Left lung (tissue), 10 donors: ENCODE results near the gene NOCT. TPM values are rescaled to one million over a fixed set of nuclear protein-coding genes. Genes with fewer than 3 reads are reported as not detected.

Experiments used
- ATAC-seq: fragments of 200-7000 bp; cut with Tn5 transposase; one replicate; pipeline ENCODE4 v1.9.1; 2020; ENCODE audit warnings: moderate library complexity
- DNase-seq, 4 donors: peaks; one replicate each; pipeline ENCODE4 v3.0.0-alpha.2; 2013 to 2020
- H3K27ac ChIP-seq, 2 donors: fragments of 200-600 bp; sonication (generic) in 1 of 2; one replicate each; pipeline versions ENCODE4 v1.5.0 to v1.8.0; 2020 to 2021
- H3K27me3 ChIP-seq, 2 donors: fragments of 200-600 bp; sonication (generic) in 1 of 2; one replicate each; pipeline versions ENCODE4 v1.5.0 to v1.8.0; 2020 to 2021
- H3K36me3 ChIP-seq, 2 donors: fragments of 200-600 bp; sonication (generic) in 1 of 2; one replicate each; pipeline versions ENCODE4 v1.5.0 to v1.8.0; 2020 to 2021
- H3K4me1 ChIP-seq, 2 donors: fragments of 200-600 bp; one replicate each; pipeline ENCODE4 v1.8.0; 2021
- H3K4me3 ChIP-seq, 2 donors: fragments of 200-600 bp; sonication (generic) in 1 of 2; one replicate each; pipeline versions ENCODE4 v1.5.0 to v1.8.0; 2020 to 2021; ENCODE audit warnings: mild to moderate bottlenecking in 1 of 2
- H3K9me3 ChIP-seq, 2 donors: fragments of 200-600 bp; sonication (generic) in 1 of 2; one replicate each; pipeline versions ENCODE4 v1.5.0 to v1.8.0; 2020 to 2021
- CTCF ChIP-seq, 2 donors: fragments of 200-600 bp; sonication (generic) in 1 of 2; IDR thresholded peaks; one replicate each; pipeline versions ENCODE4 v1.5.0 to v1.8.0; 2021; ENCODE audit warnings: antibody characterized with exemption in 2 of 2
- intact Hi-C, 2 donors: fragments of 100-400 bp; cut with DNase I; formaldehyde crosslinking; loops; one replicate each; pipeline versions ENCODE4 v1.11.2 to v1.14.2; 2022
- polyA plus RNA-seq, 6 donors: library from polyadenylated mRNA; unstranded; fragments of 120-200 nt; gene quantifications; one replicate each; pipeline ENCODE4 v1.2.1, GENCODE V29; 2013; ENCODE audit not compliant: insufficient read length in 6 of 6
- total RNA-seq, 2 donors: library from RNA; stranded (reverse); fragmentation: NEBNext Ultra II Directional; extraction: Animal tissue kit (Norgen Biotek cat#: 25700); gene quantifications; one replicate each; pipeline ENCODE4 v1.2.1, GENCODE V29; 2021
- donor health status: DM: no; HTN: yes; CAD: no.
- donor health status: DM: no; HTN: no; CAD: no.

The NOCT gene
- total and polyA plus RNA-seq, 8 donors, result 2.7 to 11.9 (median 3.5) TPM

GRCh38 chr4:138981930-138982390 lies 33.6 kb upstream of the NOCT start:
- Histone ChIP-seq H3K9me3 (no peaks in the 10 kb centered on the region), H3K27ac (peak overlapping the region; percentile 33 to 74), H3K36me3 (no peaks in the 10 kb centered on the region), H3K4me1 (peaks cover 0 to 42% of the 10 kb centered on the region in 2 donors), H3K27me3 (no peaks in the 10 kb centered on the region), H3K4me3 (no peak overlapping the region)
- peak; percentile 94 for ATAC-seq
- TF ChIP-seq CTCF (IDR thresholded peaks at IDR 0.05), result peak; percentile 20 to 31
- peak in 2 of 4 donors; percentile 42 to 80 for DNase-seq
- intact Hi-C loops, result no loop called here

GRCh38 chr4:138982754-138983153 lies 32.8 kb upstream of the NOCT start:
- no peak for TF ChIP-seq CTCF (IDR thresholded peaks at IDR 0.05)
- H3K4me3 ChIP-seq, result no peak overlapping the region
- no peaks in the 10 kb centered on the region for H3K9me3 ChIP-seq
- no peak for DNase-seq
- H3K4me1 ChIP-seq, result peaks cover 0 to 34% of the 10 kb centered on the region in 2 donors
- H3K36me3 ChIP-seq, result no peaks in the 10 kb centered on the region
- peak overlapping the region in 1 of 2 donors; percentile 33 for H3K27ac ChIP-seq
- no peak for ATAC-seq
- intact Hi-C loops, result no loop called here
- H3K27me3 ChIP-seq, result no peaks in the 10 kb centered on the region

- H3K27me3 ChIP-seq, result no peaks in the 10 kb centered on the region
- ATAC-seq (no peak), DNase-seq (no peak)
- no peak for TF ChIP-seq CTCF (IDR thresholded peaks at IDR 0.05)
- H3K9me3 ChIP-seq, result no peaks in the 10 kb centered on the region
- H3K36me3 ChIP-seq, result no peaks in the 10 kb centered on the region
- intact Hi-C loops, result no loop called here
- H3K4me3 ChIP-seq, result no peak overlapping the region
- peaks cover 0 to 28% of the 10 kb centered on the region in 2 donors for H3K4me1 ChIP-seq
- no peak overlapping the region for H3K27ac ChIP-seq
These were observed 31.9 kb upstream of the NOCT start for GRCh38 chr4:138983690-138984089.

GRCh38 chr4:138984647-138985046 lies 30.9 kb upstream of the NOCT start:
- intact Hi-C loops, result no loop called here
- H3K4me3 ChIP-seq, result no peak overlapping the region
- DNase-seq, result no peak
- no peaks in the 10 kb centered on the region for H3K36me3 ChIP-seq
- ATAC-seq, result no peak
- H3K27me3 ChIP-seq, result no peaks in the 10 kb centered on the region
- no peak overlapping the region for H3K27ac ChIP-seq
- TF ChIP-seq CTCF (IDR thresholded peaks at IDR 0.05), result no peak
- peaks cover 0 to 28% of the 10 kb centered on the region in 2 donors for H3K4me1 ChIP-seq
- H3K9me3 ChIP-seq, result no peaks in the 10 kb centered on the region

GRCh38 chr4:138992676-138993075 lies 22.9 kb upstream of the NOCT start:
- intact Hi-C loops, result no loop called here
- H3K9me3 ChIP-seq, result no peaks in the 10 kb centered on the region
- TF ChIP-seq CTCF (IDR thresholded peaks at IDR 0.05), result no peak
- H3K36me3 ChIP-seq, result no peaks in the 10 kb centered on the region
- DNase-seq (no peak), ATAC-seq (no peak)
- H3K27me3 ChIP-seq, result no peaks in the 10 kb centered on the region
- H3K4me1 ChIP-seq, result no peaks in the 10 kb centered on the region
- H3K4me3 ChIP-seq, result no peak overlapping the region
- no peak overlapping the region for H3K27ac ChIP-seq
